Spleen (tissue), 7 donors: ENCODE results near the gene ZNF691.
"Not testable (repeated sequence)": the region's sequence is repeated elsewhere in the genome, so short reads cannot be mapped to it uniquely, and the experiment has no call there.

Experiments used
- POLR2AphosphoS5 ChIP-seq, 3 donors: sonication (generic); formaldehyde crosslinking; IDR thresholded peaks; one replicate each; pipeline ENCODE4 v1.5.1; 2017; ENCODE audit warnings: antibody characterized with exemption in 3 of 3
- TF ChIP-seq, protein P1 (sequence below), 11 experiments: fragments of 200-600 bp in 7 of 11; fragments of 450-650 bp in 4 of 11; sonication (generic) in 4 of 11; IDR thresholded peaks in 8 of 11; conservative IDR thresholded peaks in 3 of 11; 1 replicate in 7 of 11; 2 replicates in 4 of 11; pipeline versions ENCODE4 v1.4.0 to v1.8.0; 2016 to 2021; ENCODE audit warnings: antibody characterized with exemption in 11 of 11, inconsistent platforms in 4 of 11, mild to moderate bottlenecking in 1 of 11
- donor health status: DM: no; HTN: no; CAD: no; lungs with moderate emphysema.
- donor health status: DM: no; HTN: no; CAD: no.
- donor health status: DM: no; HTN: no; CAD: no.

DNA sequence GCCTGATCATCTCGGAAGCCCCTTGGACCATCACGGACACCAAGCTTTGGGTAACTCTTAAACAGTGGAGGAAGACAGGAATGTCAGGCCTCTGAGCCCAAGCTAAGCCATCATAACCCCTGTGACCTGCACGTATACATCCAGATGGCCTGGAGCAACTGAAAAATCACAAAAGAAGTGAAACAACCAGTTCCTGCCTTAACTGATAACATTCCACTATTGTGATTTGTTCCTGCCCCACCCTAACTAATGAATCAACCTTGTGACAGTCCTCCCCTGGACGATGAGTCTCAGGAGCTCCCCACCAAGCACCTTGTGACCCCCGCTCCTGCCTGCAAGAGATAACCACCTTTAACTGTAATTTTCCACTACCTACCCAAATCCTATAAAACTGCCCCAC lies 13.0 kb downstream of the ZNF691 start:
- not testable (repeated sequence) for TF ChIP-seq POLR2AphosphoS5 (IDR thresholded peaks at IDR 0.05)
- TF ChIP-seq, protein P1, sequence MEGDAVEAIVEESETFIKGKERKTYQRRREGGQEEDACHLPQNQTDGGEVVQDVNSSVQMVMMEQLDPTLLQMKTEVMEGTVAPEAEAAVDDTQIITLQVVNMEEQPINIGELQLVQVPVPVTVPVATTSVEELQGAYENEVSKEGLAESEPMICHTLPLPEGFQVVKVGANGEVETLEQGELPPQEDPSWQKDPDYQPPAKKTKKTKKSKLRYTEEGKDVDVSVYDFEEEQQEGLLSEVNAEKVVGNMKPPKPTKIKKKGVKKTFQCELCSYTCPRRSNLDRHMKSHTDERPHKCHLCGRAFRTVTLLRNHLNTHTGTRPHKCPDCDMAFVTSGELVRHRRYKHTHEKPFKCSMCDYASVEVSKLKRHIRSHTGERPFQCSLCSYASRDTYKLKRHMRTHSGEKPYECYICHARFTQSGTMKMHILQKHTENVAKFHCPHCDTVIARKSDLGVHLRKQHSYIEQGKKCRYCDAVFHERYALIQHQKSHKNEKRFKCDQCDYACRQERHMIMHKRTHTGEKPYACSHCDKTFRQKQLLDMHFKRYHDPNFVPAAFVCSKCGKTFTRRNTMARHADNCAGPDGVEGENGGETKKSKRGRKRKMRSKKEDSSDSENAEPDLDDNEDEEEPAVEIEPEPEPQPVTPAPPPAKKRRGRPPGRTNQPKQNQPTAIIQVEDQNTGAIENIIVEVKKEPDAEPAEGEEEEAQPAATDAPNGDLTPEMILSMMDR (IDR thresholded peaks at IDR 0.05 in 8 of 11, conservative IDR thresholded peaks at IDR 0.05 in 3 of 11), result not testable (repeated sequence)
